Small intestine (tissue), 7 donors: ENCODE results near the gene HOMER3. TPM values are rescaled to one million over a fixed set of nuclear protein-coding genes. Genes with fewer than 3 reads are reported as not detected.
A peak's percentile ranks its signal among the peaks of the same experiment; 100 is the strongest.

Experiments
- DNase-seq, 2 donors: peaks; one replicate each; pipeline versions ENCODE4 v3.0.0 to v3.0.0-alpha.2; 2013
- FAIRE-seq: peaks from 2 replicates; lab custom pipeline; 2012; peaks lifted over from hg19 to GRCh38; lab: Jason Lieb, UNC
- H3K27ac ChIP-seq, 3 donors: one replicate each; pipeline ENCODE4 v1.5.1; 2013; ENCODE audit warnings: low read length in 2 of 3, mild to moderate bottlenecking in 2 of 3, control low read depth in 1 of 3, inconsistent platforms in 1 of 3, low read depth in 1 of 3, moderate library complexity in 1 of 3
- H3K27me3 ChIP-seq, 3 donors: one replicate each; pipeline ENCODE4 v1.6.1; 2013; ENCODE audit warnings: low read length in 3 of 3, inconsistent platforms in 1 of 3; ENCODE audit not compliant: control insufficient read depth in 3 of 3, insufficient read depth in 3 of 3
- H3K36me3 ChIP-seq, 3 donors: one replicate each; pipeline ENCODE4 v1.6.1; 2013; ENCODE audit warnings: low read length in 3 of 3, inconsistent platforms in 1 of 3, low read depth in 1 of 3, mild to moderate bottlenecking in 1 of 3, moderate library complexity in 1 of 3; ENCODE audit not compliant: control insufficient read depth in 3 of 3, insufficient read depth in 2 of 3
- H3K4me1 ChIP-seq, 3 donors: one replicate each; pipeline ENCODE4 v1.6.1; 2013; ENCODE audit warnings: low read length in 2 of 3, inconsistent platforms in 1 of 3, low read depth in 1 of 3, mild to moderate bottlenecking in 1 of 3, moderate library complexity in 1 of 3; ENCODE audit not compliant: control insufficient read depth in 3 of 3, insufficient read depth in 2 of 3
- H3K4me3 ChIP-seq, 3 donors: one replicate each; pipeline ENCODE4 v1.5.1; 2013; ENCODE audit warnings: low read length in 3 of 3, control low read depth in 1 of 3, inconsistent platforms in 1 of 3, low read depth in 1 of 3, mild to moderate bottlenecking in 1 of 3, moderate library complexity in 1 of 3
- H3K9me3 ChIP-seq, 2 donors: one replicate each; pipeline ENCODE4 v1.6.1; 2013; ENCODE audit warnings: low read depth in 1 of 2, low read length in 1 of 2; ENCODE audit not compliant: control insufficient read depth in 2 of 2, insufficient read depth in 1 of 2
- WGBS, 3 donors: extraction: QIAGEN DNeasy Blood & Tissue Kit; methylation state at CpG; one replicate each; pipeline ENCODE4 v1.1.7; 2013; 5-methylcytosine and 5-hydroxymethylcytosine counted together
- polyA plus RNA-seq, 4 donors: library from polyadenylated mRNA; stranded (reverse) in 3 of 4; unstranded in 1 of 4; fragments of 200-250 nt in 3 of 4; fragments of 120-200 nt in 1 of 4; gene quantifications; one replicate each; pipeline versions ENCODE4 v1.2.1 to v1.2.3, GENCODE V29; 2013
- donor health status: healthy with polysubstance abuse.
- donor health status: control.
- donor health status: control.
- donor health status: Bipolar disorder and iron deficiency.
- donor health status: healthy.

HOMER3 gene
- polyA plus RNA-seq, 4 donors: 1.6 to 13.0 (median 10.7) TPM

DNA sequence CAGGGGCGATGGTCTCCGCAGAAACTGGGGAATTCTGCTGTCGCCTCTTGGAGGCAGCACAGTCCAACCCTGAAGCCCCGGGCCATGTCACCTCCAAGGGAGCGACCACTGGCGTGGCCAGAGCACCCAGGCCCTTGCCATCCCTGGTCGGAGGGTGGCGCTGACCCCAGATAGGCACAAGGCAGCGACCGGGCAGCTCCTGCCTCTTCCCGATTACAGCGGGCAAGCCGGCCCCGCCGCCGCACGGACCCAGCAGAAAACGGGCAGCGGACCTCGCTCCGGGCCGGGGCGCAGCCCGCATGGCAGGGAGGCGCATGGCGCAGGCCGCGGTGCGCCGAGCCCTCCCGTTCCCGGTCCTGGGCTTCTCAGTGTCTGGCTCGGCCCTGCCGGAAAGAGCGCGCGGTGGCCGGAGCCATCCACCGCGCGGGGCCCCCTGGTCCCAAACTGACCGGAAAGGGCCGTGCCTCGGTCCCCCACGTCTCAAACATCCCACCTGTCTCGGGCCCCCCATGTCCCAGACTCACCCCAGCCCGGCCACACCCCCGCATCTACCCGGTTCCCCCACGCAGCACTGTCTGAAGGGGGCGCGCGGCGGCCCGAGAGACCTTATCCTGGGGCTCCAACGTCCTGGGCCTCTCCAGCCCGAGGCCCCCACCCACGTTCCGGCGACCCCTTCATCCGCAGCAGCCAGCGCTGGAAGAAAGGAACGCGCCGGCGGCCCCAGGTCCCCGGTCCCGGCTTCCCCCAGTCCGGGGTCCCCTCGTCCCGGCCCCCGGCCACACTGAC is 45.8 kb downstream of the HOMER3 start:
- peak in 1 of 2 donors; percentile 41 for DNase-seq
- H3K4me1 ChIP-seq: peaks cover 2 to 18% (median 2%) of the 10 kb centered on the region in 3 donors
- no peak for FAIRE-seq
- H3K27ac ChIP-seq: peak overlapping the region in 1 of 3 donors; percentile 28
- 1% methylated on average over 51 to 72 of the region's 72 CpGs for WGBS, 3 donors
- peaks cover 7 to 26% (median 22%) of the 10 kb centered on the region in 3 donors for H3K27me3 ChIP-seq
- H3K9me3 ChIP-seq: no peaks in the 10 kb centered on the region
- H3K36me3 ChIP-seq: peaks cover 2 to 16% (median 5%) of the 10 kb centered on the region in 3 donors
- peak overlapping the region in 2 of 3 donors; percentile 40 to 43 for H3K4me3 ChIP-seq

- Histone ChIP-seq H3K4me1 (peaks cover 2 to 18% (median 2%) of the 10 kb centered on the region in 3 donors), H3K27ac (peak overlapping the region in 1 of 3 donors; percentile 28), H3K36me3 (peaks cover 0 to 9% (median 0%) of the 10 kb centered on the region in 3 donors), H3K9me3 (no peaks in the 10 kb centered on the region), H3K4me3 (peak overlapping the region in 1 of 3 donors; percentile 43), H3K27me3 (peaks cover 7 to 26% (median 22%) of the 10 kb centered on the region in 3 donors)
- DNase-seq: no peak
- FAIRE-seq: no peak
- 7 to 15% (median 13%) methylated on average over 24 to 28 of the region's 28 CpGs for WGBS, 3 donors
These were observed 46.6 kb downstream of the HOMER3 start for GRCh38 chr19:18894254-18895037.

DNA sequence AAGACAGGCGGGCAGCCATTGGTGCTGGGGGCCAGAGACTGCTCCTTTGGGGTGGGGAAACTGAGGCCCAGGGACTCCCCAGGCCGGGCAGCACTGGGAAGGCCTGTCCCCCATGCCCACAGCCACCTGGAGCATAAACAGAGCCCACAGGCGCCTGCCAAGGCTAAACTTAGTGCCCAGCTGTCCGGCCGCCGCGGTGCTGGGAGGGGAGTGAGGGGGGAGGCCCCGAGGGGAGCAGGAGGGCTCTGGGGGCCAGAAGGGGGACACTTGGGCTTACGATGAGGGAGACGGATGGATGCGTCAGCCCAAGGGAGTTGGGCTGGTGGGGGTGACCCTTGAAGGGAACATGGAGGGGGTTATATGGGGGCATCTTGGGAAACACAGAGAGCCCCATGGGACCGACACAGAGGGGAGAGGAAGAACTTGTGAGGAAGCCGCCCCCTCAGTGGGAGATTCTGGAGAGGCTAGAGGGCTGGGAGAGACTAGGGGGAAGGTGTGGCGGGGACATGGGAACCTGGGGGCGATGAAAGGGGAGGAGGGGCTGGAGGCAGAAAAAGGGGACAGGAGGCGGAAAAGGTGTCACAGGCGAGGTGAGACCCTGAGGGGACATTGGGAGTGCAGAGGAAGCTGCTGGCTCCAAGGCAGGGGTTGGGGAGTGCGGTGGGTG is 47.3 kb downstream of the HOMER3 start:
- 52 to 65% (median 61%) methylated on average over 15 to 18 of the region's 18 CpGs for WGBS, 3 donors
- H3K4me1 ChIP-seq: peaks cover 0 to 16% (median 2%) of the 10 kb centered on the region in 3 donors
- peaks cover 0 to 1% (median 0%) of the 10 kb centered on the region in 3 donors for H3K36me3 ChIP-seq
- FAIRE-seq (no peak), DNase-seq (no peak)
- no peak overlapping the region for H3K4me3 ChIP-seq
- peaks cover 7 to 26% (median 22%) of the 10 kb centered on the region in 3 donors for H3K27me3 ChIP-seq
- H3K9me3 ChIP-seq: no peaks in the 10 kb centered on the region
- no peak overlapping the region for H3K27ac ChIP-seq

DNA sequence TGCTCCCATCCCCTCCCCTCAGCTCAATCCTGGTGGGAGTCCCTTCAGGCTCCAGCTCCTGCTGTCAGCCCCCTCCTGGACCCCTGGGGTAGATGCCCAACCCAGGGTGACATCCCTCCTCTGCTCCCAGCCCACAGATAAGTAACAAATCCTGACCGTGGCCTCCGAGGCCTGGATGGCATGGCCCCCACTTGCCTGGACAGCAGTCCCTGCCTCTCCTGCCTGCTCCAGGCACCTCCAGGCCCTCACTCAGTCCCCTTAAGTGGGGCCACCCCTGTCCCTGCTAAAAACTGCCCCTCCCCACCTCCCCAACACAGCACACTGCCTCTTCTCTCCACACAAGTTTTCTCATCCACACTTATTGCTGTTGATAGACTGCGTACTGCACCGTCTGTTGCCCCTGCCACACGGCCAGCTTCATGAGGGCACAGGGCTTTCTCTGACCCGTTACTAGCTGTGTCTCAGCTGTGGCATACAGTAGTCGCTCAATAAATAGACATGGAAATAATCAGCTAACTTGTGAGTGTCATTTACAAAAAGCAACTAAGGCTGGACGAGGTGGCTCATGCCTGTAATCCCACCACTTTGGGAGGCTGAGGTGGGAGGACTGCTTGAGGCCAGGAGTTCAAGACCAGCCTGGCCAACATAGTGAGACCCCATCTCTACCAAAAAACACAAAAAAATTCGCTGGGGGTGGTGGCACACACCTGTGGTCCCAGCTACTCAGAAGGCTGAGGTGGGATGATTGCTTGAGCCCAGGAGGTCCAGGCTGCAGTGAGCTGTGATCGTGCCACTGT is 50.9 kb downstream of the HOMER3 start:
- no peak for FAIRE-seq
- WGBS, 3 donors: 66 to 77% (median 70%) methylated on average over 10 of the region's 10 CpGs
- DNase-seq: no peak
- no peak overlapping the region for H3K27ac ChIP-seq
- peaks cover 3 to 21% (median 14%) of the 10 kb centered on the region in 3 donors for H3K27me3 ChIP-seq
- H3K9me3 ChIP-seq: peaks cover 0 to 4% of the 10 kb centered on the region in 2 donors
- peaks cover 0 to 8% (median 2%) of the 10 kb centered on the region in 3 donors for H3K4me1 ChIP-seq
- no peaks in the 10 kb centered on the region for H3K36me3 ChIP-seq
- H3K4me3 ChIP-seq: no peak overlapping the region

DNA sequence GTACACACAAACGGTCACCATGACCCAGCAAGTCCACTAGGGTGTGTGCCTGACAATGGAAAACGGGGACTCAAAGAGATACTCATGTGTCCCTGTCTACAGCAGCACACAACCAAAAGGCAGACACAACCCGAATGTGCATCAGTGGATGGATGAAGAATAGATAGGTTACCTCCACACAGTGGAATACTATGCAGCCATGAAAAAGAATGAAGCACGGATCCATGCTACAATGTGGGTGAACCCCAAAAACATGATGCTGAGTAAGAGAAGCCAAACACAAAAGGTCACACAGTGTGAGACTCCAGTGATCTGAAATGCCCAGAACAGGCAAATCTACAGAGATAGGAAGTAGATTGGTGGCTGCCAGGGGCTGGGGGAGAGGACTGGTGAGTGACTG is 54.0 kb downstream of the HOMER3 start:
- DNase-seq (no peak), FAIRE-seq (no peak)
- Histone ChIP-seq H3K4me3 (no peak overlapping the region), H3K9me3 (peaks cover 0 to 4% of the 10 kb centered on the region in 2 donors), H3K27ac (no peak overlapping the region), H3K4me1 (peaks cover 0 to 2% (median 0%) of the 10 kb centered on the region in 3 donors), H3K36me3 (no peaks in the 10 kb centered on the region), H3K27me3 (no peaks in the 10 kb centered on the region)
- WGBS, 3 donors: 81 to 94% (median 89%) methylated on average over 4 of the region's 4 CpGs

DNA sequence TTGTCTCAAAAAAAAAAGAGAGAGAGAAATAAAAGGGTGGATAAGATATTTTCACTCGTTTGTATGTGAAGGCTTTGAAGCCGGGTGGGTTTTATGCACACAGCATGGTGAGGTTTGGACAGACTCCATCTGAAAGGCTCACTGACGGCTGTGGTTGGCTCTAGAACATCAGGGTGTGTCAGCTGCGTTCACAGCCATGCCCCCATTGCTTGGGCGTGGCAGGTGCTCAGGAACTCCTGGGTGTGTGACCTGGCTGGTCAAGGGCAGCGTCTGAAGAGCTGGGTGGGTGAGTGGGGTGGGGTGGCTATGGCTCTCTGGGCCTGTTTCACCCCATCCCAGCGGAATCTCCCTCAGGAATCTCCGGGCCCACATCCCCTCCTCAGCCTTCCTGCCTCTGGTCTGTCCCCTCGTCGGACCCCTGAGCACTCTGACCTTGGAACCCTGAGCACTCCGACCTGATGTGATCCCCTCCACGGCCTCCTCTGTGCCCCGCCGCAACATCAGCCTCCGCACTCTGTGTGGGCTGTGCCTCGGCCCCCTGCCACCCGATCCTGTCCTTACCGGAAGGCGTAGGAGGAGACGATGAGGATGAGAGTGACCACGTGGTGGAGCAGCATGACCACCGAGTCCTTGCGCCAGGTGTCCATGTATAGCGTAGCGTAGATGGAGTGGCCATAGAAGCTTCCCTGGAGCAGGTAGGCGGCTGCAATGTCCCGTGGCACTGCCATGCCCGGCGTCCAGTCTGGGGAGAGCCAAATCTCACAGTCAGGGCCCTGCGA is 57.3 kb downstream of the HOMER3 start:
- Histone ChIP-seq H3K36me3 (no peaks in the 10 kb centered on the region), H3K9me3 (peaks cover 0 to 4% of the 10 kb centered on the region in 2 donors), H3K27me3 (no peaks in the 10 kb centered on the region), H3K4me3 (no peak overlapping the region), H3K27ac (no peak overlapping the region), H3K4me1 (peaks cover 0 to 2% (median 0%) of the 10 kb centered on the region in 3 donors)
- DNase-seq (peak in 1 of 2 donors; percentile 62), FAIRE-seq (no peak)
- 63 to 83% (median 66%) methylated on average over 29 to 30 of the region's 30 CpGs for WGBS, 3 donors

- Histone ChIP-seq H3K9me3 (peaks cover 0 to 6% of the 10 kb centered on the region in 2 donors), H3K27ac (no peak overlapping the region), H3K36me3 (peaks cover 0 to 11% (median 0%) of the 10 kb centered on the region in 3 donors), H3K4me1 (peaks cover 0 to 2% (median 0%) of the 10 kb centered on the region in 3 donors), H3K4me3 (no peak overlapping the region), H3K27me3 (no peaks in the 10 kb centered on the region)
- DNase-seq (no peak), FAIRE-seq (no peak)
- WGBS, 3 donors: 84 to 91% (median 87%) methylated on average over 7 of the region's 7 CpGs
These were observed 59.5 kb downstream of the HOMER3 start for GRCh38 chr19:18881491-18881890.
